Measurements from ENCODE around the gene MACROH2A2. TPM values are rescaled to one million over a fixed set of nuclear protein-coding genes. Genes with fewer than 3 reads are reported as not detected.

MACROH2A2 gene
- total RNA-seq, 2 donors from 2014 or later: 177 to 187 TPM

DNA sequence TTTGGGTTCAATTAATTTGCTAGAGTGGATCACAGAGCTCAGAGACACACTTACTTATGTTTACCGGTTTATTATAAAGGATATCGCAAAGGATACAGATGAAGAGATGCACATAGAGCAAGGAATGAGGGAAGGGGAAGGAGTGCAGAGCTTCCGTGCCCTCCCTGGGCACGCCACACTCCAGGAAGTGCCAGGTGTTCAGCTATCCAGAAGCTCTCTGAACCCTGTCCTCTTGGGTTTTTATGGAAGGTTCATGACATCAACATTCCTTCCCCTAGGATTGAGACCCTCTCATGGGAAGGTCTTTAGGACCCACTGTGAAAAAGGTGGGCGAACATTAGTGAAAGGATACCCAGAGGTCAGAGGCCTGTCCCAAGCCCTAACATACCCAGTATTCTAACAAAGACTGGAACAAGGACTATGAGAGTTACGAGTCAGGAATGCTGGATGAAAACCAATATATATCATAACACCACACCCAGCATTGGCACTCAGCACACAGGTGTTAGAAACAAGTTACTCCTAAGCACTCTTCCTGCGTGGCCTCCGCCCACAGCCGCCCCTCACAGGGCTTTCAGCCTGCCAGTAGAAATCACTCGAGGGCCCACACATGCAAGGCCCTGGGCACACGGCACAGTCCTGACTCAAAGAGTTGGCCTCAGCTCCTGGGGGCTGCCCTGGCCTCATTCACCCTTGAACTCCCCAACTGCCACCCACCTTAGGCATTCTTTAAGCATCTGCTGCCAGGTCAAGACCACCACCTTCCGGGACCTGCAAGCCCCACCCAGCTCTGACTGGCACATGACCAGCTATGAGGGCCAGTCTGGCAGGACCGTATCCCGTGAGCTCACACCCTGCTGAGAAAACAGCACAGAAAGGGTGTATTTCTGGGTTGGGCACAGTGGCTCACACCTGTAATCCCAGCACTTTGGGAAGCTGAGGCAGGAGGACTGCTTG, 85.6 kb downstream of the MACROH2A2 start:
- H3K4me3 Mint-ChIP-seq: no peak overlapping the region
- H3K36me3 Mint-ChIP-seq (ENCODE audit: low read depth): peaks cover 2% of the 10 kb centered on the region
- H3K27me3 Mint-ChIP-seq (ENCODE audit: insufficient read depth): peaks cover 11% of the 10 kb centered on the region
- Histone ChIP-seq H3K27ac (ENCODE audit: low read depth, low read length) (no peak overlapping the region), H3K36me3 (ENCODE audit: control insufficient read depth, insufficient read depth, low read length) (no peaks in the 10 kb centered on the region), H3K4me3 (ENCODE audit: low read length) (no peak overlapping the region), H3K27me3 (ENCODE audit: control insufficient read depth, insufficient read depth, low read length, poor library complexity, severe bottlenecking) (peaks cover 3% of the 10 kb centered on the region), H3K9ac (ENCODE audit: extremely low read depth, low read length, poor library complexity, severe bottlenecking) (no peak overlapping the region), H3K9me3 (ENCODE audit: control insufficient read depth, low read length) (no peaks in the 10 kb centered on the region), H3K4me1 (ENCODE audit: control insufficient read depth, insufficient read depth, low read length) (no peaks in the 10 kb centered on the region)
- no peak overlapping the region for H3K27ac Mint-ChIP-seq
- 93 to 94% methylated on average over 11 to 14 of the region's 14 CpGs for WGBS, 2 experiments (ENCODE audit: insufficient coverage in 1 of 2, insufficient read length in 1 of 2)
- H3K4me1 Mint-ChIP-seq: peaks cover 9% of the 10 kb centered on the region
- TF ChIP-seq, protein P1, sequence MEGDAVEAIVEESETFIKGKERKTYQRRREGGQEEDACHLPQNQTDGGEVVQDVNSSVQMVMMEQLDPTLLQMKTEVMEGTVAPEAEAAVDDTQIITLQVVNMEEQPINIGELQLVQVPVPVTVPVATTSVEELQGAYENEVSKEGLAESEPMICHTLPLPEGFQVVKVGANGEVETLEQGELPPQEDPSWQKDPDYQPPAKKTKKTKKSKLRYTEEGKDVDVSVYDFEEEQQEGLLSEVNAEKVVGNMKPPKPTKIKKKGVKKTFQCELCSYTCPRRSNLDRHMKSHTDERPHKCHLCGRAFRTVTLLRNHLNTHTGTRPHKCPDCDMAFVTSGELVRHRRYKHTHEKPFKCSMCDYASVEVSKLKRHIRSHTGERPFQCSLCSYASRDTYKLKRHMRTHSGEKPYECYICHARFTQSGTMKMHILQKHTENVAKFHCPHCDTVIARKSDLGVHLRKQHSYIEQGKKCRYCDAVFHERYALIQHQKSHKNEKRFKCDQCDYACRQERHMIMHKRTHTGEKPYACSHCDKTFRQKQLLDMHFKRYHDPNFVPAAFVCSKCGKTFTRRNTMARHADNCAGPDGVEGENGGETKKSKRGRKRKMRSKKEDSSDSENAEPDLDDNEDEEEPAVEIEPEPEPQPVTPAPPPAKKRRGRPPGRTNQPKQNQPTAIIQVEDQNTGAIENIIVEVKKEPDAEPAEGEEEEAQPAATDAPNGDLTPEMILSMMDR (conservative IDR thresholded peaks at IDR 0.05): no peak
- no peak for DNase-seq
- H3K9me3 Mint-ChIP-seq: no peaks in the 10 kb centered on the region

DNA sequence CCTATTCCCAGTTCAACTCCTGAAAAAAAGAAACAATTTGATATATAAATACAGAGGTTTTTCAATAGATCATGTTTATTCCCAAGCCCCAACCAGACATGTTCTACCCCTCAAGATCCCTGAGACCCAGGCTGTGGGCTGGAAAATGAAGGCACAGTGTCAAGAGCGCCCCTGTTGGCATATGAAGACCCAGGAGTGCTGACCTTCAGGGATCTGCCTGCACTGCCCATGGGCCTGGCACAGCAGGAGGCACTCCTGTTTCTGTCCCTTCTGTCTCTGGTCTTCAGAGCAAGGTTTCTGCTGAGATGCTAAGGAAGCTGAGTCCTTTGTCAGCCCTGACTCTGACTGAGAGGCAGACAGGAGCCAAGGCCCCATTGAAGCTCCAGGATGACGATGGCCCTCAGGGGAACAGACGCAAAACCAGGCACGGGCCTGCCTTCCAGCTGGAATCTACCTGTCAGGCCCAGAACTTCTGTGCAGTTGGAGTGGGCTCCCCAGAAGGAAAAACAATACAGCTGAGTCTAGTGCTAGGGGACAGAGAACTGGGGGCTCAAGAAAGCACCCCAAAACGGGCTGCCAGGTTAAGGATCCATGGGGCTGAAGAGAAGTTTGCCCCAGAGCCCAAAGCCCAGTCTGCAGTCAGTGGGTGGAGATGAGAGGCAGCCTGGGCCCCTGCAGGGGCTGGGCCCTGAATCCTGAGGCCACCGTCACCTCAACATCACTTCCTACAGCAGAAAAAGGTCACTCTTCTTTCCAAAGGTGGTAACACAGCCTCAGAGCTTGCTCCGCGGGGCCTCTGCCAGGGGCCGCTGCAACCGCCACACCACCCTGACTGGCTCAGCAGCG, 86.7 kb downstream of the MACROH2A2 start:
- Mint-ChIP-seq H3K36me3 (ENCODE audit: low read depth) (peaks cover 2% of the 10 kb centered on the region), H3K27me3 (ENCODE audit: insufficient read depth) (peaks cover 8% of the 10 kb centered on the region), H3K4me3 (no peak overlapping the region), H3K9me3 (no peaks in the 10 kb centered on the region), H3K27ac (no peak overlapping the region), H3K4me1 (peaks cover 10% of the 10 kb centered on the region)
- no peak overlapping the region for H3K4me3 ChIP-seq (ENCODE audit: low read length)
- no peak for DNase-seq
- no peaks in the 10 kb centered on the region for H3K9me3 ChIP-seq (ENCODE audit: control insufficient read depth, low read length)
- 92 to 94% methylated on average over 9 to 11 of the region's 11 CpGs for WGBS, 2 experiments (ENCODE audit: insufficient coverage in 1 of 2, insufficient read length in 1 of 2)
- H3K4me1 ChIP-seq (ENCODE audit: control insufficient read depth, insufficient read depth, low read length): no peaks in the 10 kb centered on the region
- peaks cover 7% of the 10 kb centered on the region for H3K27me3 ChIP-seq (ENCODE audit: control insufficient read depth, insufficient read depth, low read length, poor library complexity, severe bottlenecking)
- no peaks in the 10 kb centered on the region for H3K36me3 ChIP-seq (ENCODE audit: control insufficient read depth, insufficient read depth, low read length)
- TF ChIP-seq, protein P1 (conservative IDR thresholded peaks at IDR 0.05): peak; percentile 41
- no peak overlapping the region for H3K27ac ChIP-seq (ENCODE audit: low read depth, low read length)
- no peak overlapping the region for H3K9ac ChIP-seq (ENCODE audit: extremely low read depth, low read length, poor library complexity, severe bottlenecking)

DNA sequence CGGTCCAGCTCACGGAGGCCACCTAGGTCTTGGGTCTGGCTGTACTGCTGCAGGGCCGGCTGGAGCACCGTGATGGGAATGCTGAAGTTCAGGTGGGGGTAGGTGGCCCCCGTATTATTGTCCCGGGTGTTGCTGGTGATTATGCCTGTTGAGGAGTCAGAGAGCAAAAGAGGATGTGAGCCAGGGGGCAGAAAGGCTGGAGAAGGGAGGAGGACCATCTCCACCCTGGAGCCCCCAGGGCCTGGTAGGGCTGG, 87.3 kb downstream of the MACROH2A2 start:
- H3K4me3 Mint-ChIP-seq: no peak overlapping the region

More for the DNA sequence above, 87.3 kb downstream of the MACROH2A2 start:
- DNase-seq: no peak
- Histone ChIP-seq H3K27me3 (ENCODE audit: control insufficient read depth, insufficient read depth, low read length, poor library complexity, severe bottlenecking) (peaks cover 8% of the 10 kb centered on the region), H3K27ac (ENCODE audit: low read depth, low read length) (no peak overlapping the region), H3K9ac (ENCODE audit: extremely low read depth, low read length, poor library complexity, severe bottlenecking) (no peak overlapping the region), H3K4me1 (ENCODE audit: control insufficient read depth, insufficient read depth, low read length) (no peaks in the 10 kb centered on the region), H3K36me3 (ENCODE audit: control insufficient read depth, insufficient read depth, low read length) (no peaks in the 10 kb centered on the region), H3K9me3 (ENCODE audit: control insufficient read depth, low read length) (no peaks in the 10 kb centered on the region), H3K4me3 (ENCODE audit: low read length) (no peak overlapping the region)
- 97 to 100% methylated on average over 2 to 6 of the region's 6 CpGs for WGBS, 2 experiments (ENCODE audit: insufficient coverage in 1 of 2, insufficient read length in 1 of 2)
- H3K27me3 Mint-ChIP-seq (ENCODE audit: insufficient read depth): peaks cover 8% of the 10 kb centered on the region
- no peaks in the 10 kb centered on the region for H3K9me3 Mint-ChIP-seq
- H3K27ac Mint-ChIP-seq: no peak overlapping the region
- peaks cover 12% of the 10 kb centered on the region for H3K4me1 Mint-ChIP-seq
- peaks cover 2% of the 10 kb centered on the region for H3K36me3 Mint-ChIP-seq (ENCODE audit: low read depth)
- TF ChIP-seq, protein P1 (conservative IDR thresholded peaks at IDR 0.05): no peak

Measured in endodermal cell (in vitro differentiated cells).